ENCODE data around the gene SLX1B. TPM values are rescaled to one million over a fixed set of nuclear protein-coding genes. Genes with fewer than 3 reads are reported as not detected.

SLX1B gene
- polyA plus RNA-seq, 3 donors = 10.1 to 13.0 (median 12.4) TPM

Other genes starting within 250 kb of the SLX1B start
- gene NPIPB11, start 47.8 kb upstream of the SLX1B start, polyA plus RNA-seq (ENCODE audit: insufficient read length in 3 of 3) = under 1 TPM; 0.57 to 0.71 (median 0.61) TPM
- 1 to 10 TPM; 6.3 to 9.4 (median 8.8) TPM for gene BOLA2, start 182 bp upstream of the SLX1B start, polyA plus RNA-seq (ENCODE audit: insufficient read length in 3 of 3)
- gene SULT1A4, start 5.4 kb downstream of the SLX1B start, polyA plus RNA-seq (ENCODE audit: insufficient read length in 3 of 3) = 10 to 100 TPM; 11.7 to 20.3 (median 18.8) TPM
- gene NPIPB12, start 51.9 kb downstream of the SLX1B start, polyA plus RNA-seq (ENCODE audit: insufficient read length in 3 of 3) = 10 to 100 TPM; 17.7 to 29.4 (median 18.4) TPM
- 1 to 10 TPM; 2.2 to 2.6 (median 2.6) TPM for gene SPN, start 208.7 kb downstream of the SLX1B start, polyA plus RNA-seq (ENCODE audit: insufficient read length in 3 of 3)
- gene QPRT, start 224.6 kb downstream of the SLX1B start, polyA plus RNA-seq (ENCODE audit: insufficient read length in 3 of 3) = 100 to 1,000 TPM; 115 to 144 (median 131) TPM

All from right renal cortex interstitium (tissue), 3 donors.